ENCODE results near the gene UTP14C. TPM values are rescaled to one million over a fixed set of nuclear protein-coding genes. Genes with fewer than 3 reads are reported as not detected.

Gene UTP14C
- total and polyA plus RNA-seq, 2 of the 13 experiments (the other 11 are each of a cell fraction or from before 2014, with no cell fraction given): 8.8 to 12.2 TPM

GRCh38 chr13:51997641-51998330 is 26.7 kb upstream of the UTP14C start (continued):
- TF ChIP-seq ZNF34 (CRISPR knock-in tag; IDR thresholded peaks at IDR 0.05; ENCODE audit: borderline replicate concordance) (no peak), JUND (CRISPR knock-in tag; IDR thresholded peaks at IDR 0.05) (peak; percentile 71; the same call in 1 of the 2 replicates), MLLT10 (CRISPR knock-in tag; IDR thresholded peaks at IDR 0.05) (no peak), ERF (CRISPR knock-in tag; IDR thresholded peaks at IDR 0.05) (peak; percentile 74; the same call in 1 of the 2 replicates), GATA4 (IDR thresholded peaks at IDR 0.05; ENCODE audit: borderline replicate concordance, low read depth) (peak; percentile 94), HNF4A (CRISPR knock-in tag; IDR thresholded peaks at IDR 0.05) (peak; percentile 81), AHR (CRISPR knock-in tag; IDR thresholded peaks at IDR 0.05) (no peak), MAX (IDR thresholded peaks at IDR 0.05) (peak; percentile 81), PHF21A (CRISPR knock-in tag; IDR thresholded peaks at IDR 0.05) (peak; percentile 60; the same call in 1 of the 2 replicates), FOXP4 (CRISPR knock-in tag; IDR thresholded peaks at IDR 0.05) (peak; percentile 83), ZBTB7A (CRISPR knock-in tag; IDR thresholded peaks at IDR 0.05) (0 out of 2 replicates have a peak, but pooled peaks have one; percentile 72), THRA (CRISPR knock-in tag; IDR thresholded peaks at IDR 0.05; ENCODE audit: borderline replicate concordance) (peak; percentile 86; the same call in 1 of the 2 replicates), NR2F2 (IDR thresholded peaks at IDR 0.05; ENCODE audit: borderline replicate concordance, low read depth) (peak; percentile 48; the same call in 1 of the 2 replicates), SALL1 (CRISPR knock-in tag; IDR thresholded peaks at IDR 0.05) (peak; percentile 94)
- TF ChIP-seq, protein P1, sequence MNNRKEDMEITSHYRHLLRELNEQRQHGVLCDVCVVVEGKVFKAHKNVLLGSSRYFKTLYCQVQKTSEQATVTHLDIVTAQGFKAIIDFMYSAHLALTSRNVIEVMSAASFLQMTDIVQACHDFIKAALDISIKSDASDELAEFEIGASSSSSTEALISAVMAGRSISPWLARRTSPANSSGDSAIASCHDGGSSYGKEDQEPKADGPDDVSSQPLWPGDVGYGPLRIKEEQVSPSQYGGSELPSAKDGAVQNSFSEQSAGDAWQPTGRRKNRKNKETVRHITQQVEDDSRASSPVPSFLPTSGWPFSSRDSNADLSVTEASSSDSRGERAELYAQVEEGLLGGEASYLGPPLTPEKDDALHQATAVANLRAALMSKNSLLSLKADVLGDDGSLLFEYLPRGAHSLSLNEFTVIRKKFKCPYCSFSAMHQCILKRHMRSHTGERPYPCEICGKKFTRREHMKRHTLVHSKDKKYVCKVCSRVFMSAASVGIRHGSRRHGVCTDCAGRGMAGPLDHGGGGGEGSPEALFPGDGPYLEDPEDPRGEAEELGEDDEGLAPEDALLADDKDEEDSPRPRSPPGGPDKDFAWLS (CRISPR knock-in tag; IDR thresholded peaks at IDR 0.05; ENCODE audit: borderline replicate concordance): no peak
- TF ChIP-seq, protein P2, sequence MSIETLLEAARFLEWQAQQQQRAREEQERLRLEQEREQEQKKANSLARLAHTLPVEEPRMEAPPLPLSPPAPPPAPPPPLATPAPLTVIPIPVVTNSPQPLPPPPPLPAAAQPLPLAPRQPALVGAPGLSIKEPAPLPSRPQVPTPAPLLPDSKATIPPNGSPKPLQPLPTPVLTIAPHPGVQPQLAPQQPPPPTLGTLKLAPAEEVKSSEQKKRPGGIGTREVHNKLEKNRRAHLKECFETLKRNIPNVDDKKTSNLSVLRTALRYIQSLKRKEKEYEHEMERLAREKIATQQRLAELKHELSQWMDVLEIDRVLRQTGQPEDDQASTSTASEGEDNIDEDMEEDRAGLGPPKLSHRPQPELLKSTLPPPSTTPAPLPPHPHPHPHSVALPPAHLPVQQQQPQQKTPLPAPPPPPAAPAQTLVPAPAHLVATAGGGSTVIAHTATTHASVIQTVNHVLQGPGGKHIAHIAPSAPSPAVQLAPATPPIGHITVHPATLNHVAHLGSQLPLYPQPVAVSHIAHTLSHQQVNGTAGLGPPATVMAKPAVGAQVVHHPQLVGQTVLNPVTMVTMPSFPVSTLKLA (IDR thresholded peaks at IDR 0.05): peak; percentile 41; the same call in 1 of the 2 replicates
- TF ChIP-seq, protein P3, sequence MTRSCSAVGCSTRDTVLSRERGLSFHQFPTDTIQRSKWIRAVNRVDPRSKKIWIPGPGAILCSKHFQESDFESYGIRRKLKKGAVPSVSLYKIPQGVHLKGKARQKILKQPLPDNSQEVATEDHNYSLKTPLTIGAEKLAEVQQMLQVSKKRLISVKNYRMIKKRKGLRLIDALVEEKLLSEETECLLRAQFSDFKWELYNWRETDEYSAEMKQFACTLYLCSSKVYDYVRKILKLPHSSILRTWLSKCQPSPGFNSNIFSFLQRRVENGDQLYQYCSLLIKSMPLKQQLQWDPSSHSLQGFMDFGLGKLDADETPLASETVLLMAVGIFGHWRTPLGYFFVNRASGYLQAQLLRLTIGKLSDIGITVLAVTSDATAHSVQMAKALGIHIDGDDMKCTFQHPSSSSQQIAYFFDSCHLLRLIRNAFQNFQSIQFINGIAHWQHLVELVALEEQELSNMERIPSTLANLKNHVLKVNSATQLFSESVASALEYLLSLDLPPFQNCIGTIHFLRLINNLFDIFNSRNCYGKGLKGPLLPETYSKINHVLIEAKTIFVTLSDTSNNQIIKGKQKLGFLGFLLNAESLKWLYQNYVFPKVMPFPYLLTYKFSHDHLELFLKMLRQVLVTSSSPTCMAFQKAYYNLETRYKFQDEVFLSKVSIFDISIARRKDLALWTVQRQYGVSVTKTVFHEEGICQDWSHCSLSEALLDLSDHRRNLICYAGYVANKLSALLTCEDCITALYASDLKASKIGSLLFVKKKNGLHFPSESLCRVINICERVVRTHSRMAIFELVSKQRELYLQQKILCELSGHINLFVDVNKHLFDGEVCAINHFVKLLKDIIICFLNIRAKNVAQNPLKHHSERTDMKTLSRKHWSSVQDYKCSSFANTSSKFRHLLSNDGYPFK (CRISPR knock-in tag; IDR thresholded peaks at IDR 0.05; ENCODE audit: borderline replicate concordance): no peak
- TF ChIP-seq, protein P4, sequence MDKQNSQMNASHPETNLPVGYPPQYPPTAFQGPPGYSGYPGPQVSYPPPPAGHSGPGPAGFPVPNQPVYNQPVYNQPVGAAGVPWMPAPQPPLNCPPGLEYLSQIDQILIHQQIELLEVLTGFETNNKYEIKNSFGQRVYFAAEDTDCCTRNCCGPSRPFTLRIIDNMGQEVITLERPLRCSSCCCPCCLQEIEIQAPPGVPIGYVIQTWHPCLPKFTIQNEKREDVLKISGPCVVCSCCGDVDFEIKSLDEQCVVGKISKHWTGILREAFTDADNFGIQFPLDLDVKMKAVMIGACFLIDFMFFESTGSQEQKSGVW (CRISPR knock-in tag; IDR thresholded peaks at IDR 0.05; ENCODE audit: borderline replicate concordance): no peak
